Fibroblast of lung (primary cell): ENCODE data around the gene LCMT2. TPM values are rescaled to one million over a fixed set of nuclear protein-coding genes. Genes with fewer than 3 reads are reported as not detected.

Source experiments
- DNase-seq, 2 donors: peaks; one replicate each; pipeline versions ENCODE4 v3.0.0 to v3.0.0-alpha.2; 2010; ENCODE audit warnings: low read depth in 2 of 2
- H2AFZ ChIP-seq: 2 replicates; pipeline ENCODE4 v1.5.1; 2012; ENCODE audit warnings: low read length, control low read depth, inconsistent platforms
- H3K27ac ChIP-seq: 2 replicates; pipeline ENCODE4 v1.5.1; 2011; ENCODE audit warnings: low read length, control low read depth; ENCODE audit not compliant: insufficient read depth
- H3K27me3 ChIP-seq: 2 replicates; pipeline ENCODE4 v1.5.1; 2011; ENCODE audit warnings: mild to moderate bottlenecking, low read length; ENCODE audit not compliant: control insufficient read depth, insufficient read depth
- H3K36me3 ChIP-seq: 2 replicates; pipeline ENCODE4 v1.5.1; 2011; ENCODE audit warnings: low read length; ENCODE audit not compliant: control insufficient read depth, insufficient read depth
- H3K4me1 ChIP-seq: 2 replicates; pipeline ENCODE4 v1.5.1; 2011; ENCODE audit warnings: low read length; ENCODE audit not compliant: control insufficient read depth, insufficient read depth; ENCODE audit errors: extremely low read depth
- H3K4me2 ChIP-seq: 2 replicates; pipeline ENCODE4 v1.5.1; 2011; ENCODE audit warnings: low read length, control low read depth; ENCODE audit not compliant: insufficient read depth; ENCODE audit errors: extremely low read depth
- H3K4me3 ChIP-seq, 4 experiments: fragments of 200-600 bp in 1 of 4; sonication (generic) in 1 of 4; replicated peaks in 1 of 4; 2 replicates each; pipeline ENCODE4 v1.5.1; 2011 to 2016; ENCODE audit warnings: low read length in 4 of 4, low read depth in 3 of 4, mild to moderate bottlenecking in 3 of 4, control low read depth in 2 of 4, inconsistent platforms in 1 of 4, mixed read lengths in 1 of 4; ENCODE audit not compliant: insufficient read depth in 1 of 4; ENCODE audit errors: control extremely low read depth in 1 of 4
- H3K79me2 ChIP-seq: 2 replicates; pipeline ENCODE4 v1.5.1; 2012; ENCODE audit warnings: mild to moderate bottlenecking, low read length, inconsistent platforms; ENCODE audit not compliant: control insufficient read depth, insufficient read depth
- H3K9ac ChIP-seq: 2 replicates; pipeline ENCODE4 v1.5.1; 2011; ENCODE audit warnings: mild to moderate bottlenecking, low read length, control low read depth; ENCODE audit not compliant: insufficient read depth
- H3K9me3 ChIP-seq: 2 replicates; pipeline ENCODE4 v1.5.1; 2012; ENCODE audit warnings: low read depth, low read length; ENCODE audit not compliant: control insufficient read depth, insufficient read depth
- H4K20me1 ChIP-seq: 2 replicates; pipeline ENCODE4 v1.5.1; 2011; ENCODE audit warnings: low read length; ENCODE audit not compliant: control insufficient read depth, insufficient read depth; ENCODE audit errors: extremely low read depth
- EZH2 ChIP-seq: IDR thresholded peaks from 2 replicates; pipeline ENCODE4 v1.5.1; 2012; ENCODE audit warnings: low read length, control low read depth, mild to moderate bottlenecking; ENCODE audit errors: missing control alignments
- polyA plus RNA-seq, 2 donors: library from polyadenylated mRNA; depleted of rRNA in 1 of 2; stranded (reverse) in 1 of 2; unstranded in 1 of 2; fragments of >200 nt; gene quantifications; 2 replicates each; pipeline ENCODE4 v1.2.1, GENCODE V29; 2011 to 2012; ENCODE audit warnings: missing spikeins in 1 of 2
- total RNA-seq: library from RNA; depleted of rRNA; stranded (reverse); fragments of >200 nt; gene quantifications from 2 replicates; pipeline ENCODE4 v1.2.1, GENCODE V29; 2014
- TF ChIP-seq, protein P1 (sequence below), 2 donors: IDR thresholded peaks in 1 of 2; conservative IDR thresholded peaks in 1 of 2; 1 replicate in 1 of 2; 2 replicates in 1 of 2; pipeline ENCODE4 v1.5.1; 2011 to 2012; ENCODE audit warnings: low read length in 2 of 2, control low read depth in 1 of 2, inconsistent platforms in 1 of 2, low read depth in 1 of 2, mild to moderate bottlenecking in 1 of 2

Gene LCMT2
- total and polyA plus RNA-seq, 2 donors (not counting 1 experiment from before 2014, with no cell fraction given) = 4.8 to 12.5 TPM

DNA sequence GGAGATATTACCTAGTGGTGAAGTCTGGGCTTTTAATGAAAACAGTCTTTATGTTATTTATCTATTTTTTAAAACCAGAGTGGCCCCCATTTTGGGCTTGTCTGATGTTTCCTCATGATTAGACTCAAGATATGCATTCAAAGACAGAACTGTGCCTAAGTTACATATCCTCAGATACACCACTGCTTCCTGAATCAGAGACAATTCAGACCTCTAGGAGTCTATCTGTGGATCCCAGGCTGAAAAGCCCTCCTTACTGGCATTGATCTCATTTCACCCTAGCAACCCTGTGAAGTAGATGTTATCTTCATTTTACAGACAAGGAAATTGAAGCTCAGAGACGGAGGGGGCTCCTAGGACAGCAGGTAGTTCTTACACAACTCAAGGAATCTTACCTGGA lies 46.8 kb downstream of the LCMT2 start:
- no peak overlapping the region for H3K9ac ChIP-seq
- no peaks in the 10 kb centered on the region for H3K9me3 ChIP-seq
- no peak overlapping the region for H2AFZ ChIP-seq
- no peaks in the 10 kb centered on the region for H3K4me1 ChIP-seq
- DNase-seq = no peak
- no peaks in the 10 kb centered on the region for H3K36me3 ChIP-seq
- no peak overlapping the region for H3K4me3 ChIP-seq
- H3K27ac ChIP-seq = no peak overlapping the region
- H3K79me2 ChIP-seq = no peaks in the 10 kb centered on the region
- H4K20me1 ChIP-seq = no peaks in the 10 kb centered on the region
- peaks cover 26% of the 10 kb centered on the region for H3K27me3 ChIP-seq
- TF ChIP-seq, protein P1, sequence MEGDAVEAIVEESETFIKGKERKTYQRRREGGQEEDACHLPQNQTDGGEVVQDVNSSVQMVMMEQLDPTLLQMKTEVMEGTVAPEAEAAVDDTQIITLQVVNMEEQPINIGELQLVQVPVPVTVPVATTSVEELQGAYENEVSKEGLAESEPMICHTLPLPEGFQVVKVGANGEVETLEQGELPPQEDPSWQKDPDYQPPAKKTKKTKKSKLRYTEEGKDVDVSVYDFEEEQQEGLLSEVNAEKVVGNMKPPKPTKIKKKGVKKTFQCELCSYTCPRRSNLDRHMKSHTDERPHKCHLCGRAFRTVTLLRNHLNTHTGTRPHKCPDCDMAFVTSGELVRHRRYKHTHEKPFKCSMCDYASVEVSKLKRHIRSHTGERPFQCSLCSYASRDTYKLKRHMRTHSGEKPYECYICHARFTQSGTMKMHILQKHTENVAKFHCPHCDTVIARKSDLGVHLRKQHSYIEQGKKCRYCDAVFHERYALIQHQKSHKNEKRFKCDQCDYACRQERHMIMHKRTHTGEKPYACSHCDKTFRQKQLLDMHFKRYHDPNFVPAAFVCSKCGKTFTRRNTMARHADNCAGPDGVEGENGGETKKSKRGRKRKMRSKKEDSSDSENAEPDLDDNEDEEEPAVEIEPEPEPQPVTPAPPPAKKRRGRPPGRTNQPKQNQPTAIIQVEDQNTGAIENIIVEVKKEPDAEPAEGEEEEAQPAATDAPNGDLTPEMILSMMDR (conservative IDR thresholded peaks at IDR 0.05 in 1 of 2, IDR thresholded peaks at IDR 0.05 in 1 of 2; ENCODE audit: low read depth in 1 of 2, low read length in 2 of 2) = no peak
- TF ChIP-seq EZH2 = no peak
- H3K4me2 ChIP-seq = no peak overlapping the region

DNA sequence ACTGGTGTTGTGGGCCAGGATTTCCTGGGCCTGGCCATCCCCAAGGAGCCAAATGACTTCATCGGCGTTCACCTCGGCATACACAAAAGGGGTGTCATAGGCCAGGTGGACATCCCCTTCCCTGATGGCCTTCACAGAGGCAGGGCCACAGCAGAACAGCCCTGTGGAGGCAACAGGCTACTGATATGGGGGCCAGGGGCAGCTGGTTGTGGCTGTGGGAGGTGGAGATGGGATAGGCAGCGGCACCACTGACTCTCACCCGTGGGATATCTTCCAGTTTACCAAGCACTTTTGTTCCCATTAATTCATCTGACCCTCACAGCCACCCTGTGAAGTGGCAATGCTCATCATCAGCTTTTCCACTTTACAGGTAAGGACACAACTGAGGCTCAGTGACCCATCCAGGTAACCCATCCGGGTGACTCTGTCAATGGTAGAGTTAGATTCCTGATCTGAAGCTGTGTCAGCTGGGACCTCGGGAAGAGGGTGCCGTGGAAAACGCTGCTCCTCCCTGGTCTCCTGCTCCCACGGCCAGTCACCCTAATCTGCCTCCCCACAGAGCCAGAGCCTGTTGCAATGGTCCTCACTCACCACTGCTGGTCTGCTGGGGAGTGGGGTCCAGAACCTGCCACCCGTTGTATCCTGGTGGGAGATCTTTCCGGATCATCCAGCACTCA lies 48.3 kb downstream of the LCMT2 start:
- no peaks in the 10 kb centered on the region for H4K20me1 ChIP-seq
- DNase-seq = no peak
- H3K27me3 ChIP-seq = peaks cover 23% of the 10 kb centered on the region
- H3K79me2 ChIP-seq = no peaks in the 10 kb centered on the region
- no peak overlapping the region for H3K4me2 ChIP-seq
- H3K9me3 ChIP-seq = no peaks in the 10 kb centered on the region
- H3K36me3 ChIP-seq = no peaks in the 10 kb centered on the region
- TF ChIP-seq, protein P1 (conservative IDR thresholded peaks at IDR 0.05 in 1 of 2, IDR thresholded peaks at IDR 0.05 in 1 of 2; ENCODE audit: low read depth in 1 of 2, low read length in 2 of 2) = no peak
- no peak for TF ChIP-seq EZH2
- no peak overlapping the region for H3K4me3 ChIP-seq
- H3K9ac ChIP-seq = no peak overlapping the region
- H3K4me1 ChIP-seq = no peaks in the 10 kb centered on the region
- H2AFZ ChIP-seq = no peak overlapping the region
- no peak overlapping the region for H3K27ac ChIP-seq

DNA sequence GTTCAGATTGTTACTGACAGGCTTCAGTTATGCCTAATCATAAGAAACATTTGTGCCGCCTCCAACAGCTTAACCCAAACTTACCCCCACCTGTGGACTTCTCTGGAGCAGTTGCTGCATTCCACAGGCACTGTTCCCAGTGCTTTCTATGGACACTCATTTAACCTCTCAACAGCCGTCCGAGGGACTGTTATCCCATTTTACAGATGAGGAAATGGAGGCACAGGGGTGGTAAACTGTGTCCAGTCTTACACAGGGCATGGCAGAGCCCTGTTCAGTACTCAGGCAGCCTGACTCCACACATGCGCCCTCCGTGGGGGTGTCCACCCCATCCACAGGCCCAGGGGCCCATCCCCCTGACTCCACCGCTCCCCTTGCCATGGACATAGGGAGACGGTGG lies 49.4 kb downstream of the LCMT2 start:
- Histone ChIP-seq H3K4me1 (no peaks in the 10 kb centered on the region), H3K27ac (no peak overlapping the region), H3K79me2 (no peaks in the 10 kb centered on the region), H2AFZ (no peak overlapping the region), H3K36me3 (no peaks in the 10 kb centered on the region), H3K27me3 (peaks cover 19% of the 10 kb centered on the region), H3K4me3 (no peak overlapping the region), H3K9me3 (no peaks in the 10 kb centered on the region), H3K4me2 (no peak overlapping the region), H3K9ac (no peak overlapping the region), H4K20me1 (no peaks in the 10 kb centered on the region)
- TF ChIP-seq, protein P1 (conservative IDR thresholded peaks at IDR 0.05 in 1 of 2, IDR thresholded peaks at IDR 0.05 in 1 of 2; ENCODE audit: low read depth in 1 of 2, low read length in 2 of 2) = no peak
- TF ChIP-seq EZH2 = no peak
- no peak for DNase-seq
